SK-N-SH treated with all-trans-retinoic acid at 6 μM for 48 hours (cell line): ENCODE data around the gene IL1R2.

Source experiments
- ATAC-seq: fragments of 200-7000 bp; cut with Tn5 transposase; 3 replicates; pipeline ENCODE4 v1.9.1; 2020; ENCODE audit warnings: mild to moderate bottlenecking, moderate library complexity
- ARNTL ChIP-seq: fragments of 450-650 bp; formaldehyde crosslinking; IDR thresholded peaks from 2 replicates; pipeline ENCODE4 v1.5.0; 2020; ENCODE audit warnings: low read depth, mild to moderate bottlenecking, moderate library complexity, borderline replicate concordance
- BACH2 ChIP-seq: fragments of 250-450 bp; sonication (Bioruptor Pico); IDR thresholded peaks from 2 replicates; pipeline ENCODE4 v1.9.0; 2021; ENCODE audit warnings: mild to moderate bottlenecking, borderline replicate concordance
- CREB5 ChIP-seq: fragments of 250-450 bp; sonication (Bioruptor Pico); IDR thresholded peaks from 2 replicates; pipeline ENCODE4 v1.5.1; 2020; ENCODE audit warnings: low read depth, mild to moderate bottlenecking, moderate library complexity
- CSDC2 ChIP-seq: fragments of 250-450 bp; sonication (Bioruptor Pico); IDR thresholded peaks from 2 replicates; pipeline ENCODE4 v1.5.0; 2020; ENCODE audit warnings: mild to moderate bottlenecking, moderate library complexity
- CSRNP3 ChIP-seq: fragments of 250-450 bp; sonication (Bioruptor Pico); IDR thresholded peaks from 2 replicates; pipeline ENCODE4 v1.5.1; 2021; ENCODE audit warnings: mild to moderate bottlenecking, moderate library complexity
- ESRRG ChIP-seq: fragments of 250-450 bp; sonication (Bioruptor Pico); IDR thresholded peaks from 2 replicates; pipeline ENCODE4 v1.6.1; 2021; ENCODE audit warnings: mild to moderate bottlenecking
- GLIS3 ChIP-seq: fragments of 250-450 bp; sonication (Bioruptor Pico); IDR thresholded peaks from 2 replicates; pipeline ENCODE4 v1.5.0; 2020; ENCODE audit warnings: mild to moderate bottlenecking, moderate library complexity
- ISL1 ChIP-seq: fragments of 250-450 bp; sonication (Bioruptor Pico); IDR thresholded peaks from 2 replicates; pipeline ENCODE4 v2.1.2; 2022; ENCODE audit warnings: mild to moderate bottlenecking, moderate library complexity
- OSR1 ChIP-seq: fragments of 250-450 bp; sonication (Bioruptor Pico); IDR thresholded peaks from 2 replicates; pipeline ENCODE4 v1.8.0; 2022; ENCODE audit warnings: moderate library complexity, mild to moderate bottlenecking, inconsistent platforms
- POU6F1 ChIP-seq: fragments of 250-450 bp; sonication (Bioruptor Pico); IDR thresholded peaks from 2 replicates; pipeline ENCODE4 v1.8.0; 2021; ENCODE audit warnings: low read depth, mild to moderate bottlenecking, moderate library complexity, borderline replicate concordance
- PPARA ChIP-seq: fragments of 250-450 bp; sonication (Bioruptor Pico); IDR thresholded peaks from 2 replicates; pipeline ENCODE4 v1.5.0; 2020; ENCODE audit warnings: mild to moderate bottlenecking, borderline replicate concordance
- RARB ChIP-seq: fragments of 250-450 bp; sonication (Bioruptor Pico); IDR thresholded peaks from 2 replicates; pipeline ENCODE4 v1.8.0; 2021; ENCODE audit warnings: mild to moderate bottlenecking, moderate library complexity
- SNAI2 ChIP-seq: fragments of 250-450 bp; sonication (Bioruptor Pico); IDR thresholded peaks from 2 replicates; pipeline ENCODE4 v1.5.0; 2020; ENCODE audit warnings: mild to moderate bottlenecking, moderate library complexity
- TCF4 ChIP-seq: fragments of 250-450 bp; sonication (Bioruptor Pico); IDR thresholded peaks from 2 replicates; pipeline ENCODE4 v1.8.0; 2021; ENCODE audit warnings: mild to moderate bottlenecking, moderate library complexity, borderline replicate concordance
- TOX ChIP-seq: fragments of 250-450 bp; sonication (Bioruptor Pico); IDR thresholded peaks from 2 replicates; pipeline ENCODE4 v1.8.0; 2021; ENCODE audit warnings: mild to moderate bottlenecking, moderate library complexity, borderline replicate concordance
- TSHZ2 ChIP-seq: fragments of 250-450 bp; sonication (Bioruptor Pico); IDR thresholded peaks from 2 replicates; pipeline ENCODE4 v1.5.0; 2020; ENCODE audit warnings: mild to moderate bottlenecking, moderate library complexity
- ZC3H10 ChIP-seq: fragments of 250-450 bp; sonication (Bioruptor Pico); IDR thresholded peaks from 2 replicates; pipeline ENCODE4 v1.5.1; 2021; ENCODE audit warnings: mild to moderate bottlenecking, moderate library complexity
- ZFP30 ChIP-seq: fragments of 450-650 bp; formaldehyde crosslinking; IDR thresholded peaks from 2 replicates; pipeline ENCODE4 v1.5.0; 2022; ENCODE audit warnings: mild to moderate bottlenecking, moderate library complexity
- ZNF565 ChIP-seq: fragments of 450-650 bp; formaldehyde crosslinking; conservative IDR thresholded peaks from 2 replicates; pipeline ENCODE4 v1.5.0; 2020; ENCODE audit warnings: low read depth, mild to moderate bottlenecking, moderate library complexity

Gene IL1R2

GRCh38 chr2:101983928-101984327 is 7.8 kb upstream of the IL1R2 start:
- no peak for TF ChIP-seq BACH2 (CRISPR knock-in tag)
- TF ChIP-seq ZNF565 (CRISPR knock-in tag) = no peak
- TF ChIP-seq CREB5 = no peak
- TF ChIP-seq SNAI2 = no peak
- no peak for TF ChIP-seq ESRRG (CRISPR knock-in tag)
- no peak for TF ChIP-seq ZC3H10 (CRISPR knock-in tag)
- no peak for TF ChIP-seq GLIS3 (CRISPR knock-in tag)
- TF ChIP-seq CSRNP3 (CRISPR knock-in tag) = no peak
- no peak for TF ChIP-seq CSDC2 (CRISPR knock-in tag)
- peak; percentile 54; the same call in 2 of the 3 replicates for ATAC-seq

GRCh38 chr2:101984656-101985055 is 7.1 kb upstream of the IL1R2 start:
- TF ChIP-seq ESRRG (CRISPR knock-in tag) = no peak
- TF ChIP-seq TOX (CRISPR knock-in tag) = no peak
- TF ChIP-seq TSHZ2 (CRISPR knock-in tag) = no peak
- TF ChIP-seq, all 23 proteins: peak for 0
- no peak for ATAC-seq

GRCh38 chr2:101985101-101985792 is 6.5 kb upstream of the IL1R2 start:
- ATAC-seq = no peak
- no peak for TF ChIP-seq BACH2 (CRISPR knock-in tag)
- TF ChIP-seq CSDC2 (CRISPR knock-in tag) = no peak

GRCh38 chr2:101985793-101986164 is 6.0 kb upstream of the IL1R2 start:
- no peak for TF ChIP-seq ZNF565 (CRISPR knock-in tag)
- TF ChIP-seq TCF4 (CRISPR knock-in tag) = no peak
- no peak for TF ChIP-seq ZC3H10 (CRISPR knock-in tag)
- TF ChIP-seq OSR1 (CRISPR knock-in tag) = no peak
- no peak for TF ChIP-seq PPARA (CRISPR knock-in tag)
- no peak for TF ChIP-seq POU6F1
- TF ChIP-seq ARNTL (CRISPR knock-in tag) = no peak
- TF ChIP-seq CSDC2 (CRISPR knock-in tag) = no peak
- TF ChIP-seq SNAI2 = no peak
- TF ChIP-seq CSRNP3 (CRISPR knock-in tag) = no peak
- no peak for TF ChIP-seq RARB (CRISPR knock-in tag)
- no peak for TF ChIP-seq ISL1
- TF ChIP-seq CREB5 = no peak
- no peak for TF ChIP-seq ZFP30 (CRISPR knock-in tag)
- ATAC-seq = no peak
